Liver (tissue), 9 donors: ENCODE measurements around the gene CPA2. TPM values are rescaled to one million over a fixed set of nuclear protein-coding genes. Genes with fewer than 3 reads are reported as not detected.

Source experiments
- DNase-seq: peaks from one replicate; pipeline ENCODE4 v3.0.0-alpha.2; 2017; ENCODE audit warnings: low spot score
- H3K27ac ChIP-seq, 2 donors: one replicate each; pipeline ENCODE4 v1.7.0; 2013; ENCODE audit warnings: inconsistent platforms in 2 of 2, low read length in 2 of 2, control low read depth in 1 of 2, low read depth in 1 of 2, mild to moderate bottlenecking in 1 of 2
- H3K27me3 ChIP-seq, 4 donors: one replicate each; pipeline versions ENCODE4 v1.6.1 to v1.7.0; 2013; ENCODE audit warnings: low read length in 3 of 4, inconsistent platforms in 1 of 4, mild to moderate bottlenecking in 1 of 4, moderate library complexity in 1 of 4; ENCODE audit not compliant: control insufficient read depth in 4 of 4, insufficient read depth in 4 of 4
- H3K36me3 ChIP-seq, 4 donors: one replicate each; pipeline versions ENCODE4 v1.6.1 to v1.7.0; 2013; ENCODE audit warnings: low read length in 3 of 4, mild to moderate bottlenecking in 3 of 4, low read depth in 1 of 4, moderate library complexity in 1 of 4; ENCODE audit not compliant: control insufficient read depth in 4 of 4, insufficient read depth in 3 of 4
- H3K4me1 ChIP-seq, 4 donors: one replicate each; pipeline versions ENCODE4 v1.6.1 to v1.7.0; 2013; ENCODE audit warnings: low read length in 3 of 4, mild to moderate bottlenecking in 3 of 4, moderate library complexity in 1 of 4; ENCODE audit not compliant: control insufficient read depth in 4 of 4, insufficient read depth in 4 of 4
- H3K4me3 ChIP-seq, 3 donors: one replicate each; pipeline versions ENCODE4 v1.6.1 to v1.7.0; 2013; ENCODE audit warnings: low read length in 3 of 3, control low read depth in 1 of 3, low read depth in 1 of 3, mild to moderate bottlenecking in 1 of 3
- H3K9ac ChIP-seq, 2 donors: one replicate each; pipeline ENCODE4 v1.7.0; 2013; ENCODE audit warnings: low read length in 2 of 2, mild to moderate bottlenecking in 2 of 2, moderate library complexity in 2 of 2, control low read depth in 1 of 2, low read depth in 1 of 2
- H3K9me3 ChIP-seq, 4 donors: one replicate each; pipeline versions ENCODE4 v1.6.1 to v1.7.0; 2013; ENCODE audit warnings: low read length in 3 of 4; ENCODE audit not compliant: control insufficient read depth in 4 of 4
- CTCF ChIP-seq: fragments of 150-350 bp; IDR thresholded peaks from 2 replicates; pipeline ENCODE4 v1.5.1; 2017; ENCODE audit warnings: improper control_type of control experiment, low read depth, low read length; ENCODE audit not compliant: missing input control
- EGR1 ChIP-seq, 2 donors: IDR thresholded peaks; 2 replicates each; pipeline ENCODE4 v1.6.1; 2016 to 2018; ENCODE audit warnings: antibody characterized with exemption in 2 of 2, low read depth in 2 of 2
- FOXA1 ChIP-seq: IDR thresholded peaks from 2 replicates; pipeline ENCODE4 v1.6.1; 2016; ENCODE audit warnings: antibody characterized with exemption
- FOXA2 ChIP-seq: IDR thresholded peaks from 2 replicates; pipeline ENCODE4 v1.6.1; 2016; ENCODE audit warnings: antibody characterized with exemption
- GABPA ChIP-seq, 2 donors: IDR thresholded peaks in 1 of 2; conservative IDR thresholded peaks in 1 of 2; 2 replicates each; pipeline ENCODE4 v1.6.1; 2016; ENCODE audit warnings: antibody characterized with exemption in 2 of 2, mild to moderate bottlenecking in 1 of 2, moderate library complexity in 1 of 2
- HNF4A ChIP-seq, 2 donors: conservative IDR thresholded peaks; 2 replicates each; pipeline ENCODE4 v1.6.1; 2016; ENCODE audit warnings: antibody characterized with exemption in 2 of 2, mild to moderate bottlenecking in 2 of 2
- HNF4G ChIP-seq: IDR thresholded peaks from 2 replicates; pipeline ENCODE4 v1.6.1; 2016; ENCODE audit warnings: antibody characterized with exemption
- JUND ChIP-seq, 2 donors: IDR thresholded peaks; 2 replicates each; pipeline ENCODE4 v1.6.1; 2016; ENCODE audit warnings: antibody characterized with exemption in 2 of 2
- MAX ChIP-seq: IDR thresholded peaks from 2 replicates; pipeline ENCODE4 v1.6.1; 2016; ENCODE audit warnings: antibody characterized with exemption
- NR2F2 ChIP-seq: IDR thresholded peaks from 2 replicates; pipeline ENCODE4 v1.6.1; 2016; ENCODE audit warnings: antibody characterized with exemption
- RAD21 ChIP-seq, 2 donors: IDR thresholded peaks; 2 replicates each; pipeline ENCODE4 v1.6.1; 2016; ENCODE audit warnings: antibody characterized with exemption in 2 of 2, mild to moderate bottlenecking in 2 of 2
- REST ChIP-seq: IDR thresholded peaks from 2 replicates; pipeline ENCODE4 v1.6.1; 2016; ENCODE audit warnings: antibody characterized with exemption, mild to moderate bottlenecking
- RXRA ChIP-seq, 2 donors: IDR thresholded peaks; 2 replicates each; pipeline ENCODE4 v1.6.1; 2017 to 2018; ENCODE audit warnings: antibody characterized with exemption in 2 of 2, mild to moderate bottlenecking in 1 of 2
- SP1 ChIP-seq: IDR thresholded peaks from 2 replicates; pipeline ENCODE4 v1.6.1; 2018; ENCODE audit warnings: antibody characterized with exemption, mild to moderate bottlenecking
- TAF1 ChIP-seq: conservative IDR thresholded peaks from 2 replicates; pipeline ENCODE4 v1.6.1; 2016; ENCODE audit warnings: antibody characterized with exemption, mild to moderate bottlenecking
- YY1 ChIP-seq: IDR thresholded peaks from 2 replicates; pipeline ENCODE4 v1.6.1; 2016; ENCODE audit warnings: antibody characterized with exemption, mild to moderate bottlenecking
- ZBTB33 ChIP-seq: IDR thresholded peaks from 2 replicates; pipeline ENCODE4 v1.6.1; 2016; ENCODE audit warnings: antibody characterized with exemption
- WGBS: extraction: QIAGEN DNeasy Blood & Tissue Kit; methylation state at CpG from one replicate; pipeline ENCODE4 v1.1.7; 2013; 5-methylcytosine and 5-hydroxymethylcytosine counted together
- polyA plus RNA-seq, 2 donors: library from polyadenylated mRNA; stranded (reverse) in 1 of 2; unstranded in 1 of 2; fragments of 200-250 nt in 1 of 2; fragments of >200 nt in 1 of 2; fragmentation: Nextera tagmentation in 1 of 2; extraction: Ambion mirVana in 1 of 2; gene quantifications; one replicate each; pipeline versions ENCODE4 v1.2.1 to v1.2.3, GENCODE V29; 2013 to 2015
- total RNA-seq, 2 donors: library from RNA; depleted of rRNA; stranded (reverse); fragments of >200 nt; gene quantifications; one replicate each; pipeline ENCODE4 v1.2.3, GENCODE V29; 2014
- donor health status: healthy.
- donor health status: healthy.
- donor health status: healthy.
- donor health status: healthy.
- donor health status: healthy.

CPA2 gene
- total and polyA plus RNA-seq, 4 donors, result not detected

GRCh38 chr7:130279906-130280305 is 13.2 kb downstream of the CPA2 start:
- no peak for TF ChIP-seq TAF1
- TF ChIP-seq ZBTB33, result no peak
- no peak for TF ChIP-seq HNF4G
- TF ChIP-seq NR2F2, result no peak
- Histone ChIP-seq H3K4me1 (no peaks in the 10 kb centered on the region), H3K27me3 (peaks cover 0 to 9% (median 2%) of the 10 kb centered on the region in 4 donors), H3K36me3 (no peaks in the 10 kb centered on the region), H3K9me3 (peaks cover 0 to 3% (median 1%) of the 10 kb centered on the region in 4 donors), H3K4me3 (no peak overlapping the region), H3K9ac (no peak overlapping the region), H3K27ac (no peak overlapping the region)
- 95% methylated on average over 1 of the region's 1 CpG for WGBS
- DNase-seq, result no peak

GRCh38 chr7:130281260-130281659 is 14.6 kb downstream of the CPA2 start:
- peaks cover 0 to 3% (median 0%) of the 10 kb centered on the region in 4 donors for H3K9me3 ChIP-seq
- 77% methylated on average over 1 of the region's 1 CpG for WGBS
- H3K9ac ChIP-seq, result no peak overlapping the region
- no peak overlapping the region for H3K4me3 ChIP-seq
- H3K4me1 ChIP-seq, result no peaks in the 10 kb centered on the region
- TF ChIP-seq MAX, result no peak
- TF ChIP-seq YY1, result no peak
- no peak for TF ChIP-seq RXRA (IDR thresholded peaks at IDR 0.05)
- TF ChIP-seq JUND (IDR thresholded peaks at IDR 0.05), result no peak
- no peak for TF ChIP-seq SP1
- TF ChIP-seq RAD21 (IDR thresholded peaks at IDR 0.05), result no peak
- TF ChIP-seq EGR1 (IDR thresholded peaks at IDR 0.05; ENCODE audit: low read depth in 2 of 2), result no peak
- no peak for TF ChIP-seq NR2F2
- TF ChIP-seq HNF4A (conservative IDR thresholded peaks at IDR 0.05), result no peak
- TF ChIP-seq GABPA (IDR thresholded peaks at IDR 0.05 in 1 of 2, conservative IDR thresholded peaks at IDR 0.05 in 1 of 2), result no peak
- TF ChIP-seq HNF4G, result no peak
- TF ChIP-seq FOXA2, result no peak
- no peak for TF ChIP-seq FOXA1
- TF ChIP-seq TAF1, result no peak
- TF ChIP-seq REST, result no peak
- no peak for TF ChIP-seq CTCF
- H3K27ac ChIP-seq, result no peak overlapping the region
- H3K27me3 ChIP-seq, result peaks cover 0 to 5% (median 0%) of the 10 kb centered on the region in 4 donors
- DNase-seq, result no peak
- H3K36me3 ChIP-seq, result no peaks in the 10 kb centered on the region
